ENCODE measurements around the gene ZNF526.

DNA sequence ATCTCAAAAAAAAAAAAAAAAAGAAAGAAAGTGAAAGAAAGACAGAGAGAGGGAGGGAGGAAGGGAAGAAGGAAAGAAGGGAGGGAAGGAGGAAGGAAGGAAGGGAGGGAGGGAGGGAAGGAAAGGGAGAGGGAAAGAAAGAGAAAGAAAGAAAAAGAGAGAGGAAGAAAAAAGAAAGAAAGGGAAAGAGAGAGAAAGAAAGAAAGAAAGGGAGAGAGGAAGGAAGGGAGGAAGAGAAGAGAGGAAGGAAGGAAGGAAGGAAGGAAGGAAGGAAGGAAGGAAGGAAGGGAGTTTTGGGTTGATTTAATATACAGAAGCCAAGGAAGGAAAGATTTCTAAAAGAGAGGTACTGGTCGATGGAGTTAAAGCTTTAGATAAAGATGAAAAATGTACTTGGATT lies 31.4 kb upstream of the ZNF526 start:
- TF ChIP-seq, protein P1, sequence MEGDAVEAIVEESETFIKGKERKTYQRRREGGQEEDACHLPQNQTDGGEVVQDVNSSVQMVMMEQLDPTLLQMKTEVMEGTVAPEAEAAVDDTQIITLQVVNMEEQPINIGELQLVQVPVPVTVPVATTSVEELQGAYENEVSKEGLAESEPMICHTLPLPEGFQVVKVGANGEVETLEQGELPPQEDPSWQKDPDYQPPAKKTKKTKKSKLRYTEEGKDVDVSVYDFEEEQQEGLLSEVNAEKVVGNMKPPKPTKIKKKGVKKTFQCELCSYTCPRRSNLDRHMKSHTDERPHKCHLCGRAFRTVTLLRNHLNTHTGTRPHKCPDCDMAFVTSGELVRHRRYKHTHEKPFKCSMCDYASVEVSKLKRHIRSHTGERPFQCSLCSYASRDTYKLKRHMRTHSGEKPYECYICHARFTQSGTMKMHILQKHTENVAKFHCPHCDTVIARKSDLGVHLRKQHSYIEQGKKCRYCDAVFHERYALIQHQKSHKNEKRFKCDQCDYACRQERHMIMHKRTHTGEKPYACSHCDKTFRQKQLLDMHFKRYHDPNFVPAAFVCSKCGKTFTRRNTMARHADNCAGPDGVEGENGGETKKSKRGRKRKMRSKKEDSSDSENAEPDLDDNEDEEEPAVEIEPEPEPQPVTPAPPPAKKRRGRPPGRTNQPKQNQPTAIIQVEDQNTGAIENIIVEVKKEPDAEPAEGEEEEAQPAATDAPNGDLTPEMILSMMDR (conservative IDR thresholded peaks at IDR 0.05; ENCODE audit: low read length), result no peak
- TF ChIP-seq EZH2phosphoT487 (IDR thresholded peaks at IDR 0.05; ENCODE audit: borderline replicate concordance), result no peak

Measured in Loucy (cell line).